ENCODE results near the gene FOXK2.

DNA sequence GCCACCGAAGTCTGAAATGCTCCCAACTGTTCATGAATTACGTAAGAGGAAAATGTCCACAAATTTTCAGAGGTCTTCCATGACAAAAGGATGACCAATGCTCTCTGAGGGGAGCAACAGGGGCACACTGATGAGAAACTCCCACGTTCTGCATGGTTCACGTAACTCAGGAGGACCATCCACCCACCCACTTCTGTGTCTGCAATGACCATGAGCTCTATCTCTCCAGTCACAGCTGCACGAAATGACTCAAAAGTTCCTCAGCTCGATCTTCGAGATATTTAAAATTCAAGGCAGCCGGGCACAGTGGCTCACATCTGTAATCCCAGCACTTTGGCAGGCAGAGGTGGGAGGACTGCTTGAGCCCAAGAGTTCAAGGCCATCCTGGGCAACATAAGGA is 112.9 kb downstream of the FOXK2 start:
- no peak for TF ChIP-seq RARB (CRISPR knock-in tag; IDR thresholded peaks at IDR 0.05)
- no peak for TF ChIP-seq CSDC2 (CRISPR knock-in tag; IDR thresholded peaks at IDR 0.05)
- no peak for TF ChIP-seq TOX (CRISPR knock-in tag; IDR thresholded peaks at IDR 0.05; ENCODE audit: borderline replicate concordance)
- TF ChIP-seq, protein P1, sequence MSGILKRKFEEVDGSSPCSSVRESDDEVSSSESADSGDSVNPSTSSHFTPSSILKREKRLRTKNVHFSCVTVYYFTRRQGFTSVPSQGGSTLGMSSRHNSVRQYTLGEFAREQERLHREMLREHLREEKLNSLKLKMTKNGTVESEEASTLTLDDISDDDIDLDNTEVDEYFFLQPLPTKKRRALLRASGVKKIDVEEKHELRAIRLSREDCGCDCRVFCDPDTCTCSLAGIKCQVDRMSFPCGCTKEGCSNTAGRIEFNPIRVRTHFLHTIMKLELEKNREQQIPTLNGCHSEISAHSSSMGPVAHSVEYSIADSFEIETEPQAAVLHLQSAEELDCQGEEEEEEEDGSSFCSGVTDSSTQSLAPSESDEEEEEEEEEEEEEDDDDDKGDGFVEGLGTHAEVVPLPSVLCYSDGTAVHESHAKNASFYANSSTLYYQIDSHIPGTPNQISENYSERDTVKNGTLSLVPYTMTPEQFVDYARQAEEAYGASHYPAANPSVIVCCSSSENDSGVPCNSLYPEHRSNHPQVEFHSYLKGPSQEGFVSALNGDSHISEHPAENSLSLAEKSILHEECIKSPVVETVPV (CRISPR knock-in tag; IDR thresholded peaks at IDR 0.05), result no peak
- TF ChIP-seq ESRRG (CRISPR knock-in tag; IDR thresholded peaks at IDR 0.05), result no peak
- no peak for TF ChIP-seq GLIS3 (CRISPR knock-in tag; IDR thresholded peaks at IDR 0.05)
- TF ChIP-seq ZFP3 (CRISPR knock-in tag; IDR thresholded peaks at IDR 0.05), result no peak
- TF ChIP-seq, protein P2, sequence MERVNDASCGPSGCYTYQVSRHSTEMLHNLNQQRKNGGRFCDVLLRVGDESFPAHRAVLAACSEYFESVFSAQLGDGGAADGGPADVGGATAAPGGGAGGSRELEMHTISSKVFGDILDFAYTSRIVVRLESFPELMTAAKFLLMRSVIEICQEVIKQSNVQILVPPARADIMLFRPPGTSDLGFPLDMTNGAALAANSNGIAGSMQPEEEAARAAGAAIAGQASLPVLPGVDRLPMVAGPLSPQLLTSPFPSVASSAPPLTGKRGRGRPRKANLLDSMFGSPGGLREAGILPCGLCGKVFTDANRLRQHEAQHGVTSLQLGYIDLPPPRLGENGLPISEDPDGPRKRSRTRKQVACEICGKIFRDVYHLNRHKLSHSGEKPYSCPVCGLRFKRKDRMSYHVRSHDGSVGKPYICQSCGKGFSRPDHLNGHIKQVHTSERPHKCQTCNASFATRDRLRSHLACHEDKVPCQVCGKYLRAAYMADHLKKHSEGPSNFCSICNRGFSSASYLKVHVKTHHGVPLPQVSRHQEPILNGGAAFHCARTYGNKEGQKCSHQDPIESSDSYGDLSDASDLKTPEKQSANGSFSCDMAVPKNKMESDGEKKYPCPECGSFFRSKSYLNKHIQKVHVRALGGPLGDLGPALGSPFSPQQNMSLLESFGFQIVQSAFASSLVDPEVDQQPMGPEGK (CRISPR knock-in tag; IDR thresholded peaks at IDR 0.05; ENCODE audit: borderline replicate concordance), result no peak
- no peak for TF ChIP-seq OSR1 (CRISPR knock-in tag; IDR thresholded peaks at IDR 0.05)
- no peak for TF ChIP-seq ZNF565 (CRISPR knock-in tag; conservative IDR thresholded peaks at IDR 0.05; ENCODE audit: low read depth)
- TF ChIP-seq, protein P3, sequence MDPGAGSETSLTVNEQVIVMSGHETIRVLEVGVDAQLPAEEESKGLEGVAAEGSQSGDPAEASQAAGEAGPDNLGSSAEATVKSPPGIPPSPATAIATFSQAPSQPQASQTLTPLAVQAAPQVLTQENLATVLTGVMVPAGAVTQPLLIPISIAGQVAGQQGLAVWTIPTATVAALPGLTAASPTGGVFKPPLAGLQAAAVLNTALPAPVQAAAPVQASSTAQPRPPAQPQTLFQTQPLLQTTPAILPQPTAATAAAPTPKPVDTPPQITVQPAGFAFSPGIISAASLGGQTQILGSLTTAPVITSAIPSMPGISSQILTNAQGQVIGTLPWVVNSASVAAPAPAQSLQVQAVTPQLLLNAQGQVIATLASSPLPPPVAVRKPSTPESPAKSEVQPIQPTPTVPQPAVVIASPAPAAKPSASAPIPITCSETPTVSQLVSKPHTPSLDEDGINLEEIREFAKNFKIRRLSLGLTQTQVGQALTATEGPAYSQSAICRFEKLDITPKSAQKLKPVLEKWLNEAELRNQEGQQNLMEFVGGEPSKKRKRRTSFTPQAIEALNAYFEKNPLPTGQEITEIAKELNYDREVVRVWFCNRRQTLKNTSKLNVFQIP (CRISPR knock-in tag; IDR thresholded peaks at IDR 0.05; ENCODE audit: borderline replicate concordance, low read depth), result no peak
- no peak for TF ChIP-seq BACH2 (CRISPR knock-in tag; IDR thresholded peaks at IDR 0.05; ENCODE audit: borderline replicate concordance)

Measured in SK-N-SH treated with all-trans-retinoic acid at 6 μM for 48 hours (cell line).